ENCODE measurements around the gene POLH.
"Not testable (repeated sequence)": the region's sequence is repeated elsewhere in the genome, so short reads cannot be mapped to it uniquely, and the experiment has no call there.

The POLH gene

GRCh38 chr6:43608310-43608763 lies 32.4 kb downstream of the POLH start:
- DNase-seq: peak; percentile 34

GRCh38 chr6:43608807-43609206 lies 32.8 kb downstream of the POLH start:
- DNase-seq: no peak

GRCh38 chr6:43609402-43609801 lies 33.4 kb downstream of the POLH start:
- DNase-seq: no peak

GRCh38 chr6:43610431-43610830 lies 34.4 kb downstream of the POLH start:
- no peak for DNase-seq

- DNase-seq: no peak
These were observed 37.9 kb downstream of the POLH start for GRCh38 chr6:43613721-43614395.

- DNase-seq: no peak
These were observed 38.4 kb downstream of the POLH start for GRCh38 chr6:43614396-43614730.

- DNase-seq: no peak
These were observed 40.9 kb downstream of the POLH start for GRCh38 chr6:43616725-43617472.

- DNase-seq: no peak
These were observed 45.3 kb downstream of the POLH start for GRCh38 chr6:43621078-43621835.

GRCh38 chr6:43621836-43622180 lies 45.8 kb downstream of the POLH start:
- no peak for DNase-seq

- no peak for DNase-seq
These were observed 46.6 kb downstream of the POLH start for GRCh38 chr6:43622541-43622940.

GRCh38 chr6:43623880-43624785 lies 48.1 kb downstream of the POLH start:
- DNase-seq: no peak

GRCh38 chr6:43624786-43625288 lies 48.9 kb downstream of the POLH start:
- no peak for DNase-seq

- no peak for DNase-seq
These were observed 49.5 kb downstream of the POLH start for GRCh38 chr6:43625393-43625992.

GRCh38 chr6:43627008-43627825 lies 51.2 kb downstream of the POLH start:
- DNase-seq: no peak

- peak; percentile 39 for DNase-seq
These were observed 52.6 kb downstream of the POLH start for GRCh38 chr6:43628393-43629103.

GRCh38 chr6:43629104-43629504 lies 53.1 kb downstream of the POLH start, which contains the start of gene GTPBP2:
Gene GTPBP2 (minus strand): TSS chr6:43629264. CDS start chr6:43629162, 102 bp downstream.
- DNase-seq: peak; percentile 94

GRCh38 chr6:43629505-43630300 lies 53.7 kb downstream of the POLH start:
- peak; percentile 90 for DNase-seq

- DNase-seq: no peak
These were observed 55.1 kb downstream of the POLH start for GRCh38 chr6:43630980-43631619.

- DNase-seq: not testable (repeated sequence)
These were observed 57.0 kb downstream of the POLH start for GRCh38 chr6:43633002-43633401.

All from activated CD4-positive, alpha-beta T cell treated with anti-CD3 and anti-CD28 coated beads for 1 hour (primary cell).